H1 (cell line): ENCODE measurements around the gene SPAG4. TPM values are rescaled to one million over a fixed set of nuclear protein-coding genes. Genes with fewer than 3 reads are reported as not detected.

ENCODE experiments used
- BACH1 ChIP-seq: IDR thresholded peaks from 2 replicates; pipeline ENCODE4 v1.6.1; 2012; ENCODE audit warnings: low read length, improper control_type of control experiment
- EGR1 ChIP-seq: IDR thresholded peaks from 2 replicates; pipeline ENCODE4 v1.6.1; 2011; ENCODE audit warnings: low read depth, low read length, borderline replicate concordance
- SP4 ChIP-seq: IDR thresholded peaks from 2 replicates; pipeline ENCODE4 v1.6.1; 2012; ENCODE audit warnings: low read length, inconsistent platforms
- polyA plus RNA-seq, 7 experiments: library from polyadenylated mRNA; depleted of rRNA in 3 of 7; stranded (reverse) in 5 of 7; unstranded in 2 of 7; fragments of >200 nt in 5 of 7; fragments of 200-250 nt in 2 of 7; gene quantifications; 1 replicate in 5 of 7; 2 replicates in 1 of 7; 4 replicates in 1 of 7; pipeline versions ENCODE4 v1.2.1 to v1.2.3, GENCODE V29; 2011 to 2013; ENCODE audit warnings: missing spikeins in 2 of 7, mixed read lengths in 2 of 7
- total RNA-seq: library from RNA; stranded (reverse); fragmentation: NEBNext Ultra II Directional; extraction: Animal tissue kit (Norgen Biotek cat#: 25700); gene quantifications from 2 replicates; pipeline ENCODE4 v1.2.1, GENCODE V29; 2021
- TF ChIP-seq, protein P1 (sequence below): IDR thresholded peaks from 2 replicates; pipeline ENCODE4 v1.6.1; 2011; ENCODE audit warnings: low read length, improper control_type of control experiment

Gene SPAG4
- total and polyA plus RNA-seq, 2 of the 8 experiments (the other 6 are each of a cell fraction or from before 2014, with no cell fraction given): 2.4 to 6.0 TPM

- TF ChIP-seq SP4: no peak
- TF ChIP-seq BACH1: no peak
- TF ChIP-seq, protein P1, sequence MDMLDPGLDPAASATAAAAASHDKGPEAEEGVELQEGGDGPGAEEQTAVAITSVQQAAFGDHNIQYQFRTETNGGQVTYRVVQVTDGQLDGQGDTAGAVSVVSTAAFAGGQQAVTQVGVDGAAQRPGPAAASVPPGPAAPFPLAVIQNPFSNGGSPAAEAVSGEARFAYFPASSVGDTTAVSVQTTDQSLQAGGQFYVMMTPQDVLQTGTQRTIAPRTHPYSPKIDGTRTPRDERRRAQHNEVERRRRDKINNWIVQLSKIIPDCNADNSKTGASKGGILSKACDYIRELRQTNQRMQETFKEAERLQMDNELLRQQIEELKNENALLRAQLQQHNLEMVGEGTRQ: no peak
- no peak for TF ChIP-seq EGR1
Measured at GRCh38 chr20:35664466-35665206, 49.0 kb downstream of the SPAG4 start, which contains the start of the genes CPNE1 and RBM12 (continued).
